Measurements from ENCODE around the gene COIL. TPM values are rescaled to one million over a fixed set of nuclear protein-coding genes. Genes with fewer than 3 reads are reported as not detected.
"Not testable (repeated sequence)": the region's sequence is repeated elsewhere in the genome, so short reads cannot be mapped to it uniquely, and the experiment has no call there.

COIL gene
- total and polyA plus RNA-seq, 12 donors: 5.2 to 10.3 (median 8.1) TPM

DNA sequence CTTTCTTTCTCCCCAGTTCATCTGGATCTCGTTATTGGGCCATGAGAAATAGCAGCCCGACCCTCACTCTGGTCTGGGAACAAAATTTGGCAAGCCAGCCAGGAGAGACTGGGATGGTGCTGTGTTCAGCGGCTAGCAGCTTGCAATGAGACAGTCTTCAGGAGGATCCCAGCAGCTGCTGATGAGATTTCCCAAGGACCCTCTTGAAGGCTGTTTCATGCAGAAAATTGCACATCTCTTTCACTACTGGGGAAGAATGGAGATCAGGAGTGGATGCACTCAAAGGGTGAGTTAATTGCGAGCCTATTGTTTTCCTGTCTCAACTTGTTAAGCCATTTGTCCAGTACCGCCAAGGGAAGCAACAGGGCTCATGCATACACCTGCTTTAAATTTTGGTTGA, 5.5 kb upstream of the COIL start:
- no peak overlapping the region for H3K27ac ChIP-seq
- DNase-seq (no peak), ATAC-seq (no peak)
- WGBS, 2 donors: 80 to 86% methylated on average over 5 of the region's 5 CpGs
- no peaks in the 10 kb centered on the region for H3K27me3 ChIP-seq
- intact Hi-C loops (cut with DNase I): no loop called here
- H3K4me3 ChIP-seq: no peak overlapping the region
- no peak for TF ChIP-seq CTCF (IDR thresholded peaks at IDR 0.05)
- H3K9me3 ChIP-seq: no peaks in the 10 kb centered on the region
- H3K4me1 ChIP-seq: peaks cover 0 to under 1% (median 0%) of the 10 kb centered on the region in 9 donors
- H3K36me3 ChIP-seq: no peaks in the 10 kb centered on the region

DNA sequence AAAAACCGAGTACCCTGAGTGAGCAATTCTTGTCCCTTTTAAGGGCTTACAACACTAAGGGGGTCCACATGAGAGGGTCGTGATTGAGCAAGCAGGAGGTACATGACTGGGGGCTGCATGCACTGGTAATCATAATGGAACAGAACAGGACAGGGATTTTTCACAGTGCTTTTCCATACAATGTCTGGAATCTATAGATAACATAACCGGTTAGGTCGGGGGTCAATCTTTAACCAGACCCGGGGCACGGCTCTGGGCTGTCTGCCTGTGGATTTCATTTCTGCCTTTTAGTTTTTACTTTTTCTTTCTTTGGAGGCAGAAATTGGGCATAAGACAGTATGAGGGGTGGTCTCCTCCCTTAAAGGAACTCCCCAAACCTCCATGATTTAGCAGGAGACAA, 4.8 kb upstream of the COIL start:
- H3K4me3 ChIP-seq; H3K27ac ChIP-seq; H3K4me1 ChIP-seq; DNase-seq; ATAC-seq; H3K36me3 ChIP-seq; H3K27me3 ChIP-seq; intact Hi-C loops (cut with DNase I); H3K9me3 ChIP-seq: not testable (repeated sequence)
- WGBS, 2 donors: 73 to 75% methylated on average over 6 of the region's 6 CpGs

- H3K27me3 ChIP-seq; ATAC-seq; H3K4me3 ChIP-seq; H3K9me3 ChIP-seq; H3K4me1 ChIP-seq; intact Hi-C loops (cut with DNase I); DNase-seq; H3K27ac ChIP-seq; H3K36me3 ChIP-seq: not testable (repeated sequence)
- WGBS, 2 donors: 88 to 91% methylated on average over 9 of the region's 9 CpGs
Observed at GRCh38 chr17:56965241-56965640, 4.4 kb upstream of the COIL start.

DNA sequence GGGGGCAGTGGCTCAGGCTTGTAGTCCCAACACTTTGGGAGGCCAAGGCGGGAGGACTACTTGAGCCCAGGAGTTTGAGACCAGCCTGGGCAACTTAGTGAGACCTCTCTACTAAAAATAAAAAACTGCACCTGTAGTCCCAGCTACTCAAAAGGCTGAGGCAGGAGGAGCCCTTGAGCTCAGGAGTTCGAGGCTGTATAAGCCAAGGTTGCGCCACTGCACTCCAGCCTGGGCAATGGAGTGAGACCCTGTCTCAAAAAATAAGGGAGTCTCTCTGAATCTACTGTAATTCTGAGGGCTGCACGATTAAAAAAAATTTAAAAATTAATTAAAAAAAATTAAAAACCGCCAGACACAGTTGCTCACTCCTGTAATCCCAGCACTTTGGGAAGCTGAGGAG, 3.9 kb downstream of the COIL start:
- ATAC-seq: no peak
- no peak for DNase-seq
- 97 to 98% methylated on average over 5 of the region's 5 CpGs for WGBS, 2 donors
- intact Hi-C loops (cut with DNase I): no loop called here
- no peaks in the 10 kb centered on the region for H3K9me3 ChIP-seq
- H3K27ac ChIP-seq: no peak overlapping the region
- H3K4me3 ChIP-seq: no peak overlapping the region
- no peak for TF ChIP-seq CTCF (IDR thresholded peaks at IDR 0.05)
- peaks cover 0 to 16% (median 0%) of the 10 kb centered on the region in 9 donors for H3K36me3 ChIP-seq
- peaks cover 0 to 27% (median 18%) of the 10 kb centered on the region in 9 donors for H3K4me1 ChIP-seq
- no peaks in the 10 kb centered on the region for H3K27me3 ChIP-seq

- TF ChIP-seq CTCF (IDR thresholded peaks at IDR 0.05): no peak
- ATAC-seq (no peak), DNase-seq (no peak)
- WGBS, 2 donors: 52 to 57% methylated on average over 3 of the region's 3 CpGs
- Histone ChIP-seq H3K9me3 (no peaks in the 10 kb centered on the region), H3K27ac (no peak overlapping the region), H3K36me3 (peaks cover 0 to 74% (median 15%) of the 10 kb centered on the region in 9 donors), H3K4me3 (no peak overlapping the region), H3K4me1 (peaks cover 0 to 5% (median 0%) of the 10 kb centered on the region in 9 donors), H3K27me3 (no peaks in the 10 kb centered on the region)
- intact Hi-C loops (cut with DNase I): loop anchor here in 3 of 10 donors (10.0 kb wide), 1 partner anchor 55 kb away; no protein-coding TSS in a partner anchor
Observed at GRCh38 chr17:56949595-56949994, 11.3 kb downstream of the COIL start.
